Spleen (tissue), 11 donors: ENCODE results near the gene UTS2. TPM values are rescaled to one million over a fixed set of nuclear protein-coding genes. Genes with fewer than 3 reads are reported as not detected.

Experiments
- DNase-seq: peaks from one replicate; pipeline ENCODE4 v3.0.0-alpha.2; 2020
- H3K27ac ChIP-seq, 8 donors: fragments of 200-600 bp; sonication (generic) in 7 of 8; 1 replicate in 4 of 8; 2 replicates in 4 of 8; pipeline versions ENCODE4 v1.5.0 to v1.8.0; 2016 to 2021; ENCODE audit warnings: inconsistent platforms in 4 of 8, mild to moderate bottlenecking in 4 of 8, moderate library complexity in 1 of 8
- H3K27me3 ChIP-seq, 7 donors: fragments of 200-600 bp; sonication (generic) in 6 of 7; replicated peaks in 1 of 7; 1 replicate in 4 of 7; 2 replicates in 3 of 7; pipeline versions ENCODE4 v1.5.0 to v1.8.0; 2016 to 2021; ENCODE audit warnings: inconsistent platforms in 3 of 7, mild to moderate bottlenecking in 1 of 7
- H3K36me3 ChIP-seq, 6 donors: fragments of 200-600 bp; sonication (generic) in 5 of 6; 1 replicate in 4 of 6; 2 replicates in 2 of 6; pipeline versions ENCODE4 v1.5.0 to v1.8.0; 2016 to 2021; ENCODE audit warnings: inconsistent platforms in 2 of 6
- H3K4me1 ChIP-seq, 6 donors: fragments of 200-600 bp; sonication (generic) in 5 of 6; 1 replicate in 3 of 6; 2 replicates in 3 of 6; pipeline versions ENCODE4 v1.5.0 to v1.8.0; 2016 to 2021; ENCODE audit warnings: inconsistent platforms in 3 of 6
- H3K4me3 ChIP-seq, 8 donors: fragments of 200-600 bp; sonication (generic) in 7 of 8; 1 replicate in 4 of 8; 2 replicates in 4 of 8; pipeline versions ENCODE4 v1.5.0 to v1.8.0; 2016 to 2021; ENCODE audit warnings: inconsistent platforms in 4 of 8, mild to moderate bottlenecking in 4 of 8, moderate library complexity in 2 of 8
- H3K9me3 ChIP-seq, 8 donors: fragments of 200-600 bp; sonication (generic) in 7 of 8; 1 replicate in 4 of 8; 2 replicates in 4 of 8; pipeline versions ENCODE4 v1.5.0 to v1.8.0; 2016 to 2021; ENCODE audit warnings: inconsistent platforms in 4 of 8
- POLR2A ChIP-seq, 3 donors: fragments of 450-650 bp; IDR thresholded peaks; one replicate each; pipeline ENCODE4 v1.5.1; 2017; ENCODE audit warnings: antibody characterized with exemption in 3 of 3, mild to moderate bottlenecking in 1 of 3
- POLR2AphosphoS5 ChIP-seq, 3 donors: sonication (generic); formaldehyde crosslinking; IDR thresholded peaks; one replicate each; pipeline ENCODE4 v1.5.1; 2017; ENCODE audit warnings: antibody characterized with exemption in 3 of 3
- WGBS, 5 donors: extraction: QIAGEN DNeasy Blood & Tissue Kit in 3 of 5; methylation state at CpG; one replicate each; pipeline versions ENCODE4 v1.1.5 to v1.1.7; 2013 to 2018; 5-methylcytosine and 5-hydroxymethylcytosine counted together
- intact Hi-C: fragments of 100-400 bp; cut with DNase I; formaldehyde crosslinking; loops from one replicate; pipeline ENCODE4 v1.15.0; 2023; ENCODE audit warnings: low total_unique reads
- polyA plus RNA-seq, 3 donors: library from polyadenylated mRNA; stranded (reverse); fragments of 200-250 nt; gene quantifications; one replicate each; pipeline ENCODE4 v1.2.1, GENCODE V29; 2013
- total RNA-seq, 7 donors: library from RNA; depleted of rRNA in 3 of 7; stranded (reverse); fragments of >200 nt in 3 of 7; fragmentation: NEBNext Ultra II Directional in 4 of 7; extraction: Animal tissue kit (Norgen Biotek cat#: 25700) in 4 of 7; gene quantifications; one replicate each; pipeline versions ENCODE4 v1.1.0 to v1.2.1, GENCODE V29; 2016 to 2021
- TF ChIP-seq, protein P1 (sequence below), 11 experiments: fragments of 200-600 bp in 7 of 11; fragments of 450-650 bp in 4 of 11; sonication (generic) in 4 of 11; IDR thresholded peaks in 8 of 11; conservative IDR thresholded peaks in 3 of 11; 1 replicate in 7 of 11; 2 replicates in 4 of 11; pipeline versions ENCODE4 v1.4.0 to v1.8.0; 2016 to 2021; ENCODE audit warnings: antibody characterized with exemption in 11 of 11, inconsistent platforms in 4 of 11, mild to moderate bottlenecking in 1 of 11
- donor health status: healthy with polysubstance abuse.
- donor health status: DM: no; HTN: no; CAD: no; lungs with moderate emphysema.
- donor health status: DM: no; HTN: no; CAD: no.
- donor health status: Bipolar disorder and iron deficiency.
- donor health status: healthy.
- donor health status: DM: no; HTN: no; CAD: no.
- donor health status: DM: yes; HTN: yes; CAD: no.

The UTS2 gene
- total and polyA plus RNA-seq, 10 donors: 0.45 to 5.3 (median 0.76) TPM; not detected in 3

DNA sequence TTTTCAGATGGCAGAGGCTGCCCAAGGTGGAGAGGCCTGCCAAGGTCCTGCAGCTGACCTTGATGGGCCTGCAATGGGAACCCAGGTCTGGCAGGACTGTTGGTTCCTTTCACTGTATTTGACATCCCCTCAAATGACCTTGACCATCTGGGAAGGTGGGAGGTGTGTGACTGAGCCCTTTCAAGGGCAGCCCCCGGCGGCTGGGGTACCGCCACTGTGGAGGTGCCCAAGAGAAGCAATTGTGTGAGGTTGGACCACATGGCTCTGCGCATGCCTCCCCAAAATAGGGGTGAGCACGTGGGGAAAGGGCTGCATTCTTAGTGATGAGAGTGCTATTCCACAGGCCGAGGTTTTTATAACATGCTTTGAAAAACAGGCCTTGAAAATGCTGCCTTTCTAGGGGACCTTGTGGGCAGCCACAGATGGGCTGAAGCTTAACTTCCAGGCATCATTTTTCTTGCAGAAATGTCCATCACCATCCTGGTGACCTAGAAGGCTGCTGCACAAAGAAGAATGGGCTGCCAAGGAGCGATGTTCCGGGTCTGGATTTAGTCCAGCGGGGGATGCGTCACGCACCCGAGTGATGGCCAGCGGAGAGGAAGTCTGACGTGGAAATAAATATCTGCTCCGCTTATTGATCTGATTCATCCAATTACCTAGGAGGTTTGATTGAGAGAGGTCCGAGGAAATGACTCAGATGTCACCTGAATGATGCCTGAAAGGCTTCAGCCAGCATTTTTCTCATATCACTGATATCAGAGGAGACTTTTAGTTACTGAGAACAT is 16.5 kb upstream of the UTS2 start:
- H3K27ac ChIP-seq: no peak overlapping the region
- DNase-seq: no peak
- H3K9me3 ChIP-seq: no peaks in the 10 kb centered on the region
- no peak overlapping the region for H3K4me3 ChIP-seq
- no peaks in the 10 kb centered on the region for H3K4me1 ChIP-seq
- TF ChIP-seq POLR2A (IDR thresholded peaks at IDR 0.05): no peak
- H3K27me3 ChIP-seq: no peaks in the 10 kb centered on the region
- no peaks in the 10 kb centered on the region for H3K36me3 ChIP-seq
- 84 to 90% (median 87%) methylated on average over 16 of the region's 16 CpGs for WGBS, 5 donors
- intact Hi-C loops: no loop called here

DNA sequence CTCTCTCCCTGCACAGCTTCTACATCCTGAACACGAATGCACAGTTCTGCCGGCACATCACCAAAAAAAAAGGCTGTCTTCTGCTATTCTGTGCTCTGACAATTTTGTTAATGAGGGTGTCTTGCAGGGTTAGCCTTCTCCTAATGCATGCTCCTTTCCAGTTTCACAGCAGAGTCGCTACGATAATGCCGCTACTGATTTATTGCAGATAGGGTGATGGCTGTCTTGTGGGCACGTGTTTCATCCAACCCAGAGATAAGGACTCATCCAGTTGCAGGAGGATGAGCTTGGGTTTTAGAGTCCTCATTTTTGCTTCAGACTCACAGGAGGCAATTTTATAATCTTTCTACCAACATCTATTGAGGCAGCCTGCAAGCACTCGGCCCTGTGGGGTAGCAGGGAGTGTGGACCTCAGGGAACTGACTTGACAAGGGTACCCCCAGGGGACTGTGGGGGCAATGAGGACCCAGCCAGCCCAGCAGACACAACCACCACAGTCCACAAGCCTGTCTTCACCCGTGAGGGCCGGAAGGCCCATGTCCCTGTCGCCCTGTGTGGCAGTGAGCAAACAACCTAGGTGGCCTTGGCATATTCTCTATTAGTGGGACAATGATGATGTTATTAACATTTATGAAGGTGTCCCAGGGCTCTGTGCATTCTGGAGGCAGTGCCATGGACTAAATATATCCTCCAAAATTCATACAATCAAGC is 15.4 kb upstream of the UTS2 start:
- TF ChIP-seq POLR2AphosphoS5 (IDR thresholded peaks at IDR 0.05) (no peak), POLR2A (IDR thresholded peaks at IDR 0.05) (no peak)
- TF ChIP-seq, protein P1, sequence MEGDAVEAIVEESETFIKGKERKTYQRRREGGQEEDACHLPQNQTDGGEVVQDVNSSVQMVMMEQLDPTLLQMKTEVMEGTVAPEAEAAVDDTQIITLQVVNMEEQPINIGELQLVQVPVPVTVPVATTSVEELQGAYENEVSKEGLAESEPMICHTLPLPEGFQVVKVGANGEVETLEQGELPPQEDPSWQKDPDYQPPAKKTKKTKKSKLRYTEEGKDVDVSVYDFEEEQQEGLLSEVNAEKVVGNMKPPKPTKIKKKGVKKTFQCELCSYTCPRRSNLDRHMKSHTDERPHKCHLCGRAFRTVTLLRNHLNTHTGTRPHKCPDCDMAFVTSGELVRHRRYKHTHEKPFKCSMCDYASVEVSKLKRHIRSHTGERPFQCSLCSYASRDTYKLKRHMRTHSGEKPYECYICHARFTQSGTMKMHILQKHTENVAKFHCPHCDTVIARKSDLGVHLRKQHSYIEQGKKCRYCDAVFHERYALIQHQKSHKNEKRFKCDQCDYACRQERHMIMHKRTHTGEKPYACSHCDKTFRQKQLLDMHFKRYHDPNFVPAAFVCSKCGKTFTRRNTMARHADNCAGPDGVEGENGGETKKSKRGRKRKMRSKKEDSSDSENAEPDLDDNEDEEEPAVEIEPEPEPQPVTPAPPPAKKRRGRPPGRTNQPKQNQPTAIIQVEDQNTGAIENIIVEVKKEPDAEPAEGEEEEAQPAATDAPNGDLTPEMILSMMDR (IDR thresholded peaks at IDR 0.05 in 8 of 11, conservative IDR thresholded peaks at IDR 0.05 in 3 of 11): no peak
- no peak for DNase-seq
- H3K36me3 ChIP-seq: no peaks in the 10 kb centered on the region
- no peaks in the 10 kb centered on the region for H3K27me3 ChIP-seq
- H3K4me1 ChIP-seq: no peaks in the 10 kb centered on the region
- H3K4me3 ChIP-seq: no peak overlapping the region
- intact Hi-C loops: no loop called here
- no peak overlapping the region for H3K27ac ChIP-seq
- 70 to 92% (median 79%) methylated on average over 10 of the region's 10 CpGs for WGBS, 5 donors
- no peaks in the 10 kb centered on the region for H3K9me3 ChIP-seq

DNA sequence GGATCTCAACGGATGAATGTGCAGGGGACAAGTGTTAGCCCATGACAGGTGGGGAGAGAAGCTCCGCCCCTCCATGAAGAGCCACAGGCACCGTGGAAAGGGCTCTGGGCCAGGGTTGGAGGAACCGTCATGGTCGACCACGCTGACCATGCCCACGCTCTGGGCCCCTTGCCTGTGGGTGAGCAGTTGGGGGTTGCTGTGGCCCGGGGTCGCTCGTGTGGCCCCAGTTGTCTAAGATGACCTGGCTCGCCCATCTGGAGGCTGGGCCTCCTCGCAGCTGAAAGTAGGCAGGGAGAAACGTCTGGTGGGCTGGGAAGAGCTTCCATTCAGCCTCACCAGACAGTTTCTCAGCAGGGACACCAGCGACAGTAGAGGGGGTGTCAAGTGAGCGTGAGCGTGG is 13.1 kb upstream of the UTS2 start:
- Histone ChIP-seq H3K27me3 (no peaks in the 10 kb centered on the region), H3K27ac (no peak overlapping the region), H3K9me3 (no peaks in the 10 kb centered on the region), H3K4me3 (no peak overlapping the region), H3K4me1 (no peaks in the 10 kb centered on the region), H3K36me3 (no peaks in the 10 kb centered on the region)
- intact Hi-C loops: no loop called here
- WGBS, 5 donors: 80 to 92% (median 90%) methylated on average over 15 to 16 of the region's 16 CpGs
- no peak for DNase-seq
- TF ChIP-seq, protein P1 (IDR thresholded peaks at IDR 0.05 in 8 of 11, conservative IDR thresholded peaks at IDR 0.05 in 3 of 11): no peak
- TF ChIP-seq POLR2AphosphoS5 (IDR thresholded peaks at IDR 0.05): no peak
- TF ChIP-seq POLR2A (IDR thresholded peaks at IDR 0.05): no peak

DNA sequence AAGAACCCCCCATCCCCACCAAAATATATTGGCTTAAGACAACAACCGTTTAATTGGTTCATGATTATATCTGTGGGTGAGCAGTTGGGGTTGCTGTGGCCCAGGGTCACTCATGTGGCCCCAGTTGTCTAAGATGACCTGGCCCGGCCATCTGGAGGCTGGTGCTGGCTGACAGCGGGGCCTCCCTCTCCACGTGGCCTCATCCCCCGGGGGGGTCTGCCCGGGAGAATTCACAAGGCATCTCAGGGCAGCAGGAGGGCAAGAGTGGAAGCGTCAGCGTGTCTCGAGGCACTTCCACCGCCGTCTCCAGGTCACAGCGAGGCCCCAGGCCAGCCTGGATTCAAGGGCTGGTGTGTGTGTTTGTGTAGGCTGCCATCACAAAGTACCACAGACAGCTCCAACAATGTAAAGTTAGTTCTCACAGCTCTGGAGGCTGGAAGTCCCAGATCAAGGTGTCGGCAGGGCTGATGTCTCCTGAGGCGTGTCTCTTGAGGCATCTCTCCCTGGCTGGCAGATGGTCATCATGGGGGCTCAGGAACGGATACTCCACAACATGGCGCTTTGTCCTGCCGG is 11.0 kb upstream of the UTS2 start:
- Histone ChIP-seq H3K36me3 (no peaks in the 10 kb centered on the region), H3K4me1 (no peaks in the 10 kb centered on the region), H3K9me3 (no peaks in the 10 kb centered on the region), H3K27me3 (no peaks in the 10 kb centered on the region), H3K27ac (no peak overlapping the region), H3K4me3 (no peak overlapping the region)
- intact Hi-C loops: no loop called here
- WGBS, 5 donors: 78 to 94% (median 84%) methylated on average over 15 to 17 of the region's 17 CpGs
- TF ChIP-seq POLR2A (IDR thresholded peaks at IDR 0.05) (no peak), POLR2AphosphoS5 (IDR thresholded peaks at IDR 0.05) (no peak)
- TF ChIP-seq, protein P1 (IDR thresholded peaks at IDR 0.05 in 8 of 11, conservative IDR thresholded peaks at IDR 0.05 in 3 of 11): no peak
- DNase-seq: no peak
